IMR-90 (cell line): ENCODE measurements around the gene CHP2. TPM values are rescaled to one million over a fixed set of nuclear protein-coding genes. Genes with fewer than 3 reads are reported as not detected.

Source experiments
- ATAC-seq: fragments of 200-7000 bp; cut with Tn5 transposase; 2 replicates; pipeline ENCODE4 v1.9.1; 2020; ENCODE audit warnings: low read depth, mild to moderate bottlenecking, moderate library complexity
- BruUV-seq: library from RNA; stranded (reverse); fragments of 400-500 nt; replicated peaks from 2 replicates; lab custom pipeline; 2021; lab: Mats Ljungman, UMichigan
- CTCF ChIA-PET: fragments of 300-600 bp; formaldehyde crosslinking; extraction: SDS; loops from one replicate; lab custom pipeline; 2021; ENCODE audit warnings: antibody characterized with exemption; lab: Yijun Ruan, JAX
- POLR2A ChIA-PET: fragments of 300-600 bp; sonication (Branson Sonifier 250); formaldehyde crosslinking; loops from one replicate; lab custom pipeline; 2022; ENCODE audit warnings: antibody characterized with exemption; ENCODE audit not compliant: unreplicated experiment; lab: Charles Lee
- DNase-seq: peaks from one replicate; pipeline ENCODE4 v3.0.0; 2013
- H2AFZ ChIP-seq: replicated peaks from 2 replicates; pipeline ENCODE3; 2013; ENCODE audit warnings: low read length, mild to moderate bottlenecking; ENCODE audit not compliant: poor library complexity
- H2AK5ac ChIP-seq: 2 replicates; pipeline ENCODE4 v1.6.1; 2013; ENCODE audit warnings: low read depth, low read length, inconsistent platforms
- H2AK9ac ChIP-seq: replicated peaks from 2 replicates; pipeline ENCODE3; 2013; ENCODE audit warnings: mild to moderate bottlenecking, low read depth, low read length, moderate library complexity; ENCODE audit not compliant: poor library complexity
- H2BK120ac ChIP-seq: 2 replicates; pipeline ENCODE4 v1.6.1; 2013; ENCODE audit warnings: low read depth, low read length, inconsistent platforms
- H2BK15ac ChIP-seq: 3 replicates; pipeline ENCODE4 v1.6.1; 2013; ENCODE audit warnings: low read depth, low read length, inconsistent platforms
- H2BK20ac ChIP-seq: 2 replicates; pipeline ENCODE4 v1.6.1; 2013; ENCODE audit warnings: low read depth, mild to moderate bottlenecking, inconsistent platforms, low read length, moderate library complexity
- H2BK5ac ChIP-seq: 2 replicates; pipeline ENCODE4 v1.6.1; 2013; ENCODE audit warnings: mild to moderate bottlenecking, low read depth, low read length, inconsistent platforms; ENCODE audit not compliant: poor library complexity, severe bottlenecking
- H3K14ac ChIP-seq: replicated peaks from 2 replicates; pipeline ENCODE4 v1.6.1; 2013; ENCODE audit warnings: low read depth, low read length, inconsistent platforms
- H3K18ac ChIP-seq: 2 replicates; pipeline ENCODE4 v1.6.1; 2013; ENCODE audit warnings: low read depth, low read length, control low read depth
- H3K23ac ChIP-seq: 2 replicates; pipeline ENCODE4 v1.6.1; 2013; ENCODE audit warnings: low read depth, low read length, inconsistent platforms
- H3K27ac ChIP-seq: 2 replicates; pipeline ENCODE4 v1.5.1; 2013; ENCODE audit warnings: mild to moderate bottlenecking, control low read depth, low read length; ENCODE audit not compliant: insufficient read depth
- H3K27me3 ChIP-seq: 2 replicates; pipeline ENCODE4 v1.6.1; 2013; ENCODE audit warnings: low read length; ENCODE audit not compliant: control insufficient read depth, insufficient read depth
- H3K36me3 ChIP-seq: 2 replicates; pipeline ENCODE4 v1.6.1; 2013; ENCODE audit warnings: low read length, mixed read lengths; ENCODE audit not compliant: control insufficient read depth, insufficient read depth
- H3K4ac ChIP-seq: 2 replicates; pipeline ENCODE4 v1.6.1; 2013; ENCODE audit warnings: low read depth, low read length, inconsistent platforms
- H3K4me1 ChIP-seq: 2 replicates; pipeline ENCODE4 v1.6.1; 2013; ENCODE audit warnings: low read length, mixed read lengths; ENCODE audit not compliant: control insufficient read depth, insufficient read depth
- H3K4me2 ChIP-seq: 2 replicates; pipeline ENCODE4 v1.6.1; 2013; ENCODE audit warnings: low read depth, mild to moderate bottlenecking, control low read depth, low read length, moderate library complexity
- H3K4me3 ChIP-seq: 2 replicates; pipeline ENCODE4 v1.5.1; 2013; ENCODE audit warnings: low read depth, mild to moderate bottlenecking, control low read depth, low read length, moderate library complexity; ENCODE audit not compliant: insufficient read depth
- H3K56ac ChIP-seq: 2 replicates; pipeline ENCODE4 v1.6.1; 2013; ENCODE audit warnings: low read length, inconsistent platforms; ENCODE audit not compliant: insufficient read depth; ENCODE audit errors: extremely low read depth
- H3K79me1 ChIP-seq, 2 experiments: 2 replicates each; pipeline ENCODE4 v1.6.1; 2013; ENCODE audit warnings: low read length in 2 of 2, inconsistent platforms in 1 of 2, low read depth in 1 of 2
- H3K9ac ChIP-seq: 2 replicates; pipeline ENCODE4 v1.6.1; 2013; ENCODE audit warnings: low read depth, low read length, control low read depth
- H3K9me1 ChIP-seq: 2 replicates; pipeline ENCODE4 v1.6.1; 2013; ENCODE audit warnings: low read length, inconsistent platforms; ENCODE audit not compliant: insufficient read depth
- H3K9me3 ChIP-seq: 2 replicates; pipeline ENCODE4 v1.6.1; 2013; ENCODE audit warnings: low read length; ENCODE audit not compliant: control insufficient read depth, insufficient read depth
- H4K20me1 ChIP-seq: 2 replicates; pipeline ENCODE4 v1.6.1; 2013; ENCODE audit warnings: low read length, inconsistent platforms; ENCODE audit not compliant: insufficient read depth
- H4K5ac ChIP-seq: 2 replicates; pipeline ENCODE4 v1.6.1; 2013; ENCODE audit warnings: mild to moderate bottlenecking, low read depth, low read length, control low read depth
- H4K8ac ChIP-seq, 2 experiments: 2 replicates each; pipeline ENCODE4 v1.6.1; 2013; ENCODE audit warnings: low read depth in 2 of 2, low read length in 2 of 2, control low read depth in 1 of 2, inconsistent platforms in 1 of 2
- H4K91ac ChIP-seq: 2 replicates; pipeline ENCODE4 v1.6.1; 2013; ENCODE audit warnings: low read depth, low read length, inconsistent platforms; ENCODE audit not compliant: insufficient read depth
- BHLHE40 ChIP-seq: fragments of 150-350 bp; IDR thresholded peaks from 2 replicates; pipeline ENCODE4 v1.6.1; 2016; ENCODE audit warnings: mild to moderate bottlenecking, low read depth, low read length
- CHD1 ChIP-seq: IDR thresholded peaks from 2 replicates; pipeline ENCODE4 v1.6.1; 2012; ENCODE audit warnings: low read depth, low read length, improper control_type of control experiment
- FOS ChIP-seq: fragments of 150-350 bp; IDR thresholded peaks from 2 replicates; pipeline ENCODE4 v1.6.1; 2016; ENCODE audit warnings: low read depth, low read length
- MAFK ChIP-seq: IDR thresholded peaks from 2 replicates; pipeline ENCODE4 v1.6.1; 2012; ENCODE audit warnings: low read depth, low read length, improper control_type of control experiment
- MAZ ChIP-seq: IDR thresholded peaks from 2 replicates; pipeline ENCODE4 v1.6.1; 2012; ENCODE audit warnings: low read depth, mild to moderate bottlenecking, low read length, improper control_type of control experiment, moderate library complexity, borderline replicate concordance
- POLR2A ChIP-seq: IDR thresholded peaks from 2 replicates; pipeline ENCODE4 v1.6.1; 2012; ENCODE audit warnings: mild to moderate bottlenecking, low read depth, low read length
- RAD21 ChIP-seq: IDR thresholded peaks from 2 replicates; pipeline ENCODE4 v1.6.1; 2012; ENCODE audit warnings: low read length, improper control_type of control experiment
- RCOR1 ChIP-seq: IDR thresholded peaks from 2 replicates; pipeline ENCODE4 v1.6.1; 2012; ENCODE audit warnings: mild to moderate bottlenecking, low read length, improper control_type of control experiment; ENCODE audit not compliant: insufficient replicate concordance
- RFX5 ChIP-seq: IDR thresholded peaks from 2 replicates; pipeline ENCODE4 v1.8.0; 2012; ENCODE audit warnings: low read depth, mild to moderate bottlenecking, low read length, moderate library complexity
- SMC3 ChIP-seq: fragments of 150-350 bp; IDR thresholded peaks from 2 replicates; pipeline ENCODE4 v1.6.1; 2016; ENCODE audit warnings: low read depth, mild to moderate bottlenecking, antibody characterized with exemption, low read length, moderate library complexity
- WGBS, 2 experiments: methylation state at CpG; one replicate each; pipeline versions ENCODE4 v1.1.5 to v1.1.7; 2013; ENCODE audit warnings: missing lambda C conversion rate in 2 of 2; ENCODE audit not compliant: insufficient read length in 1 of 2; ENCODE audit errors: extremely low coverage in 2 of 2; 5-methylcytosine and 5-hydroxymethylcytosine counted together
- dilution Hi-C: fragments of 300-500 bp; cut with HindIII; formaldehyde crosslinking; loops from one replicate; pipeline ENCODE4 v1.14.3; 2018; ENCODE audit warnings: low sequenced_read_pairs; ENCODE audit not compliant: unreplicated experiment
- in situ Hi-C: fragments of 300-500 bp; cut with MboI; formaldehyde crosslinking; loops from 3 replicates; pipeline ENCODE4 v1.14.3; 2019; ENCODE audit warnings: low sequenced_read_pairs, inconsistent platforms, mixed read lengths
- intact Hi-C: fragments of 100-400 bp; cut with micrococcal nuclease; formaldehyde crosslinking; loops from 2 replicates; pipeline ENCODE4 v1.10.0; 2022
- polyA plus RNA-seq, 3 experiments: library from polyadenylated mRNA; depleted of rRNA; stranded (reverse); fragments of >200 nt; gene quantifications; 2 replicates each; pipeline ENCODE4 v1.2.3, GENCODE V29; 2012; ENCODE audit warnings: low replicate concordance in 1 of 3
- total RNA-seq: library from RNA; depleted of rRNA; stranded (reverse); fragments of >200 nt; gene quantifications from 2 replicates; pipeline ENCODE4 v1.2.3, GENCODE V29; 2012

CHP2 gene
- total and polyA plus RNA-seq, 2 of the 4 experiments (the other 2 are of a cell fraction), result not detected

GRCh38 chr16:23753908-23754593 is 775 bp upstream of the CHP2 start:
- H3K4me2 ChIP-seq, result no peak overlapping the region

More at GRCh38 chr16:23753908-23754593, 775 bp upstream of the CHP2 start:
- Histone ChIP-seq H3K14ac (no peak overlapping the region), H3K23ac (no peak overlapping the region), H3K18ac (no peak overlapping the region), H3K56ac (no peak overlapping the region), H4K8ac (no peak overlapping the region), H2AK9ac (no peak overlapping the region), H3K4ac (no peak overlapping the region), H3K9ac (no peak overlapping the region), H3K9me1 (no peaks in the 10 kb centered on the region), H3K27me3 (peaks cover 25% of the 10 kb centered on the region), H3K4me1 (no peaks in the 10 kb centered on the region; the same call in 1 of the 2 replicates), H2AK5ac (no peak overlapping the region), H4K91ac (no peak overlapping the region), H2BK120ac (no peak overlapping the region), H3K4me3 (no peak overlapping the region), H2AFZ (no peak overlapping the region), H2BK15ac (no peak overlapping the region), H3K9me3 (no peaks in the 10 kb centered on the region; the same call in 1 of the 2 replicates), H3K79me1 (no peaks in the 10 kb centered on the region), H4K5ac (no peak overlapping the region), H3K27ac (no peak overlapping the region), H3K36me3 (no peaks in the 10 kb centered on the region), H2BK5ac (no peak overlapping the region), H2BK20ac (no peak overlapping the region), H4K20me1 (no peaks in the 10 kb centered on the region)
- ATAC-seq (no peak), DNase-seq (no peak)
- 60% methylated on average over 2 of the region's 17 CpGs; no CpG with 5 or more reads in 1 of the 2 experiments for WGBS, 2 experiments
- BruUV-seq, result no TSS peak
- dilution Hi-C loops (no loop called here), intact Hi-C loops (no loop called here), in situ Hi-C loops (no loop called here)
- CTCF ChIA-PET, result interaction anchor here (0.6 kb wide), 1 partner anchor 141 kb away, joined by 3 read pairs; no protein-coding TSS in a partner anchor
- TF ChIP-seq MAFK, result no peak
- no peak for TF ChIP-seq RFX5
- TF ChIP-seq SMC3, result no peak
- TF ChIP-seq POLR2A, result no peak
- TF ChIP-seq FOS, result no peak
- no peak for TF ChIP-seq RCOR1
- no peak for TF ChIP-seq CHD1
- no peak for TF ChIP-seq RAD21
- no peak for TF ChIP-seq MAZ
- TF ChIP-seq BHLHE40, result no peak
- POLR2A ChIA-PET, result no interaction called here
